Measurements from ENCODE around the gene TENM4.

DNA sequence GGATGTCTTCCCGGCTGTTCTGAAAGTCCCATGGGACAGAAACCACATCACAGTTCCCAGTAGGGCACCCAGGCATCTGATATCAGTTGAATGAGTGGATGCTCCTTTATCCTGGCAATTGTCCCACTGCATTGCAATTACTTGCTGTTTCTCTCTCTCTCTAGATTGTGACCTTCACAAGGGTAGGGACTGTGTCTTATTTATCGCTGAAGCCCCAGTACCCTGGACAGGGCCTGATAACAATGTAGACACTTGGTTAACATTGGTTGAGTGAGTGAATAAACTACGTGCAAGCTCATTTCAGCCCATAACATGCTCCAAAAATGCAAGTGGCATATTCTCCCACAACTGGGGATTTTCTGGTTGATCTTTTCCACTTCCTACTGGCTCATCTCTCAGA is 672.5 kb downstream of the TENM4 start:
- TF ChIP-seq, protein P1, sequence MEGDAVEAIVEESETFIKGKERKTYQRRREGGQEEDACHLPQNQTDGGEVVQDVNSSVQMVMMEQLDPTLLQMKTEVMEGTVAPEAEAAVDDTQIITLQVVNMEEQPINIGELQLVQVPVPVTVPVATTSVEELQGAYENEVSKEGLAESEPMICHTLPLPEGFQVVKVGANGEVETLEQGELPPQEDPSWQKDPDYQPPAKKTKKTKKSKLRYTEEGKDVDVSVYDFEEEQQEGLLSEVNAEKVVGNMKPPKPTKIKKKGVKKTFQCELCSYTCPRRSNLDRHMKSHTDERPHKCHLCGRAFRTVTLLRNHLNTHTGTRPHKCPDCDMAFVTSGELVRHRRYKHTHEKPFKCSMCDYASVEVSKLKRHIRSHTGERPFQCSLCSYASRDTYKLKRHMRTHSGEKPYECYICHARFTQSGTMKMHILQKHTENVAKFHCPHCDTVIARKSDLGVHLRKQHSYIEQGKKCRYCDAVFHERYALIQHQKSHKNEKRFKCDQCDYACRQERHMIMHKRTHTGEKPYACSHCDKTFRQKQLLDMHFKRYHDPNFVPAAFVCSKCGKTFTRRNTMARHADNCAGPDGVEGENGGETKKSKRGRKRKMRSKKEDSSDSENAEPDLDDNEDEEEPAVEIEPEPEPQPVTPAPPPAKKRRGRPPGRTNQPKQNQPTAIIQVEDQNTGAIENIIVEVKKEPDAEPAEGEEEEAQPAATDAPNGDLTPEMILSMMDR (IDR thresholded peaks at IDR 0.05 in 4 of 5, conservative IDR thresholded peaks at IDR 0.05 in 1 of 5), result no peak
- TF ChIP-seq POLR2A (IDR thresholded peaks at IDR 0.05), result no peak

All from gastrocnemius medialis (tissue), 4 donors.